Right lung (tissue), 5 donors: ENCODE data around the gene RHOB. TPM values are rescaled to one million over a fixed set of nuclear protein-coding genes. Genes with fewer than 3 reads are reported as not detected.

Experiments
- DNase-seq, 2 donors: peaks; one replicate each; pipeline ENCODE4 v3.0.0-alpha.2; 2013
- polyA plus RNA-seq, 5 donors: library from polyadenylated mRNA; unstranded; fragments of 120-200 nt; gene quantifications; one replicate each; pipeline versions ENCODE4 v1.2.1 to v1.2.3, GENCODE V29; 2013; ENCODE audit warnings: inconsistent platforms in 1 of 5, low replicate concordance in 1 of 5; ENCODE audit not compliant: insufficient read length in 5 of 5, insufficient read depth in 1 of 5

Gene RHOB
- polyA plus RNA-seq, 5 donors = 61.7 to 112 (median 76.2) TPM

GRCh38 chr2:20421336-20421987 lies 25.4 kb upstream of the RHOB start:
- DNase-seq = no peak

GRCh38 chr2:20421988-20422370 lies 24.9 kb upstream of the RHOB start:
- DNase-seq = peak; percentile 58 to 77

GRCh38 chr2:20422402-20423271 lies 24.2 kb upstream of the RHOB start:
- DNase-seq = peak; percentile 69 to 70

GRCh38 chr2:20423359-20423758 lies 23.5 kb upstream of the RHOB start:
- no peak for DNase-seq

GRCh38 chr2:20423847-20424246 lies 23.0 kb upstream of the RHOB start:
- no peak for DNase-seq

- no peak for DNase-seq
Observed at GRCh38 chr2:20424300-20425290, 22.3 kb upstream of the RHOB start.

- no peak for DNase-seq
Observed at GRCh38 chr2:20425371-20425881, 21.4 kb upstream of the RHOB start.

- no peak for DNase-seq
Observed at GRCh38 chr2:20425884-20426283, 21.0 kb upstream of the RHOB start.

GRCh38 chr2:20427931-20428526 lies 18.8 kb upstream of the RHOB start:
- DNase-seq = no peak

- no peak for DNase-seq
Observed at GRCh38 chr2:20428717-20429490, 18.0 kb upstream of the RHOB start.

- no peak for DNase-seq
Observed at GRCh38 chr2:20429528-20429927, 17.3 kb upstream of the RHOB start.

GRCh38 chr2:20430035-20430434 lies 16.8 kb upstream of the RHOB start:
- no peak for DNase-seq

- DNase-seq = no peak
Observed at GRCh38 chr2:20430461-20431300, 16.2 kb upstream of the RHOB start.

GRCh38 chr2:20431301-20431698 lies 15.6 kb upstream of the RHOB start:
- no peak for DNase-seq

GRCh38 chr2:20431772-20432171 lies 15.1 kb upstream of the RHOB start:
- no peak for DNase-seq

GRCh38 chr2:20432714-20433113 lies 14.2 kb upstream of the RHOB start:
- no peak for DNase-seq

- no peak for DNase-seq
Observed at GRCh38 chr2:20433249-20433648, 13.6 kb upstream of the RHOB start.

- DNase-seq = no peak
Observed at GRCh38 chr2:20433946-20434553, 12.8 kb upstream of the RHOB start.
